ENCODE results near the gene MPC1L.

MPC1L gene

GRCh38 chrX:40660381-40660780, 37.2 kb downstream of the MPC1L start:
- Histone ChIP-seq H3K27ac (ENCODE audit: low read depth, low read length) (no peak overlapping the region), H3K4me3 (ENCODE audit: low read depth, low read length) (no peak overlapping the region), H3K36me3 (ENCODE audit: insufficient read depth, low read length) (peaks cover 2% of the 10 kb centered on the region; the same call in 1 of the 2 replicates), H2AFZ (ENCODE audit: low read length, unreplicated experiment) (no peak overlapping the region), H3K79me2 (ENCODE audit: control insufficient read depth, insufficient read depth, low read length, unreplicated experiment) (no peaks in the 10 kb centered on the region), H3K27me3 (ENCODE audit: insufficient read depth, low read length) (no peaks in the 10 kb centered on the region), H3K4me1 (ENCODE audit: control insufficient read depth, insufficient read depth, low read length, unreplicated experiment) (no peaks in the 10 kb centered on the region)

GRCh38 chrX:40661489-40661888, 38.3 kb downstream of the MPC1L start:
- Histone ChIP-seq H3K27me3 (ENCODE audit: insufficient read depth, low read length) (no peaks in the 10 kb centered on the region), H2AFZ (ENCODE audit: low read length, unreplicated experiment) (no peak overlapping the region), H3K79me2 (ENCODE audit: control insufficient read depth, insufficient read depth, low read length, unreplicated experiment) (no peaks in the 10 kb centered on the region), H3K36me3 (ENCODE audit: insufficient read depth, low read length) (peaks cover 2% of the 10 kb centered on the region; the same call in 1 of the 2 replicates), H3K27ac (ENCODE audit: low read depth, low read length) (no peak overlapping the region), H3K4me1 (ENCODE audit: control insufficient read depth, insufficient read depth, low read length, unreplicated experiment) (no peaks in the 10 kb centered on the region), H3K4me3 (ENCODE audit: low read depth, low read length) (no peak overlapping the region)

- H3K79me2 ChIP-seq (ENCODE audit: control insufficient read depth, insufficient read depth, low read length, unreplicated experiment): no peaks in the 10 kb centered on the region
- no peaks in the 10 kb centered on the region for H3K27me3 ChIP-seq (ENCODE audit: insufficient read depth, low read length)
- peaks cover 2% of the 10 kb centered on the region; the same call in 1 of the 2 replicates for H3K36me3 ChIP-seq (ENCODE audit: insufficient read depth, low read length)
- no peak overlapping the region for H3K4me3 ChIP-seq (ENCODE audit: low read depth, low read length)
- no peak overlapping the region for H3K27ac ChIP-seq (ENCODE audit: low read depth, low read length)
- no peak overlapping the region for H2AFZ ChIP-seq (ENCODE audit: low read length, unreplicated experiment)
- no peaks in the 10 kb centered on the region for H3K4me1 ChIP-seq (ENCODE audit: control insufficient read depth, insufficient read depth, low read length, unreplicated experiment)
Observed at GRCh38 chrX:40663078-40663740, 40.0 kb downstream of the MPC1L start.

GRCh38 chrX:40663880-40664630, 40.8 kb downstream of the MPC1L start:
- Histone ChIP-seq H2AFZ (ENCODE audit: low read length, unreplicated experiment) (no peak overlapping the region), H3K4me3 (ENCODE audit: low read depth, low read length) (no peak overlapping the region), H3K4me1 (ENCODE audit: control insufficient read depth, insufficient read depth, low read length, unreplicated experiment) (no peaks in the 10 kb centered on the region), H3K27ac (ENCODE audit: low read depth, low read length) (no peak overlapping the region), H3K27me3 (ENCODE audit: insufficient read depth, low read length) (no peaks in the 10 kb centered on the region), H3K79me2 (ENCODE audit: control insufficient read depth, insufficient read depth, low read length, unreplicated experiment) (no peaks in the 10 kb centered on the region), H3K36me3 (ENCODE audit: insufficient read depth, low read length) (peaks cover 2% of the 10 kb centered on the region; the same call in 1 of the 2 replicates)

GRCh38 chrX:40671126-40671525, 47.9 kb downstream of the MPC1L start:
- Histone ChIP-seq H3K4me1 (ENCODE audit: control insufficient read depth, insufficient read depth, low read length, unreplicated experiment) (no peaks in the 10 kb centered on the region), H3K36me3 (ENCODE audit: insufficient read depth, low read length) (no peaks in the 10 kb centered on the region)

More at GRCh38 chrX:40671126-40671525, 47.9 kb downstream of the MPC1L start:
- Histone ChIP-seq H3K79me2 (ENCODE audit: control insufficient read depth, insufficient read depth, low read length, unreplicated experiment) (no peaks in the 10 kb centered on the region), H3K4me3 (ENCODE audit: low read depth, low read length) (no peak overlapping the region), H3K27ac (ENCODE audit: low read depth, low read length) (no peak overlapping the region), H3K27me3 (ENCODE audit: insufficient read depth, low read length) (no peaks in the 10 kb centered on the region), H2AFZ (ENCODE audit: low read length, unreplicated experiment) (no peak overlapping the region)

All from ACC112 (cell line).